GM12873 (cell line): ENCODE measurements around the gene ZBTB7C.

ENCODE experiments used
- TF ChIP-seq, protein P1 (sequence below): IDR thresholded peaks from 2 replicates; pipeline ENCODE4 v1.5.1; 2012; ENCODE audit warnings: low read depth, mild to moderate bottlenecking, moderate library complexity, low read length, control low read depth; ENCODE audit not compliant: insufficient read depth; ENCODE audit errors: missing control alignments

Gene ZBTB7C

DNA sequence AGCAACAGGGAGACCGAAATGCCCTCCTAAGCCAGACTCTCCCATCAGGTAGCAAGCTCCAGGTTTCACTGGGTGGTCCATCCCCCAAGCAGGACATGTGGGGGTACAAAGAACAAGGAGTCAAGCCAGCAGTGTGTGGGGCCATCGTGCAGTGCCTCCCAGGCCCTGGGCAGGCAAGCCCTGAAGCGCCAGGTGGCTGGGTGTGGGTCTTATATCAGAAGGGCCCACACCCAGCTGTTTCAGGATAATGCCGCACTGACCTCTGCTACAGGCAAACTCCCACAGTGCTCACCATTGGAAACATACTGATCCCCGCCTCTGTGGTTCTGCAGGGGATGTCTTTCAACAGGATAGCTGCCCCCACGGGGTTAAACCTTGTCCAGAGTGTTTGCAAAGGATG, 304.5 kb downstream of the ZBTB7C start:
- TF ChIP-seq, protein P1, sequence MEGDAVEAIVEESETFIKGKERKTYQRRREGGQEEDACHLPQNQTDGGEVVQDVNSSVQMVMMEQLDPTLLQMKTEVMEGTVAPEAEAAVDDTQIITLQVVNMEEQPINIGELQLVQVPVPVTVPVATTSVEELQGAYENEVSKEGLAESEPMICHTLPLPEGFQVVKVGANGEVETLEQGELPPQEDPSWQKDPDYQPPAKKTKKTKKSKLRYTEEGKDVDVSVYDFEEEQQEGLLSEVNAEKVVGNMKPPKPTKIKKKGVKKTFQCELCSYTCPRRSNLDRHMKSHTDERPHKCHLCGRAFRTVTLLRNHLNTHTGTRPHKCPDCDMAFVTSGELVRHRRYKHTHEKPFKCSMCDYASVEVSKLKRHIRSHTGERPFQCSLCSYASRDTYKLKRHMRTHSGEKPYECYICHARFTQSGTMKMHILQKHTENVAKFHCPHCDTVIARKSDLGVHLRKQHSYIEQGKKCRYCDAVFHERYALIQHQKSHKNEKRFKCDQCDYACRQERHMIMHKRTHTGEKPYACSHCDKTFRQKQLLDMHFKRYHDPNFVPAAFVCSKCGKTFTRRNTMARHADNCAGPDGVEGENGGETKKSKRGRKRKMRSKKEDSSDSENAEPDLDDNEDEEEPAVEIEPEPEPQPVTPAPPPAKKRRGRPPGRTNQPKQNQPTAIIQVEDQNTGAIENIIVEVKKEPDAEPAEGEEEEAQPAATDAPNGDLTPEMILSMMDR, result no peak

DNA sequence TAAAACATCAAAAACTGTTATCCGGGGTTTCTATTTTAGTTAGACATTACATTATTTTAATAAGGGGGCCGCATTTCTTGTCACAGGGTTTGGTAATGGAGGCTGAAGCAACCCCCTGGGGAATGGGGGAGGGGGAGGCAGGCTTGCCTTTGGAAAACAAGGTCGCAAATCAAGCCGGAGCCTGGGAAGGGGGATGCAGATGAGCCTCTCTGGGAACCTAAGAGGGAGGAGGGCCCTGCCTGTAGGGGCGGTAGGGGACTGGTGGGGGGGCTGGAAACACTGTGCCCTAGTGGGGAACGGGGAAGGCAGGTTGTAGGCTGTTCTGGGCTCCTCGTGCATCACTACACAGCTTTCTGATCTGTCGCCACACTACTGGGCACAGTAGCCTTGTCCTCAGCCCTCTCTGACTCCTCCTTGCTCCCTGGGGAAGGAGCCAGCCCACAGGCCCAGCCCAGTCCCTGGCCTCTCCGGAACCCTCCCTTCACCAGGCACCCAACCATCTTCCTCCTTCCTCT, 308.5 kb downstream of the ZBTB7C start:
- TF ChIP-seq, protein P1, result no peak

DNA sequence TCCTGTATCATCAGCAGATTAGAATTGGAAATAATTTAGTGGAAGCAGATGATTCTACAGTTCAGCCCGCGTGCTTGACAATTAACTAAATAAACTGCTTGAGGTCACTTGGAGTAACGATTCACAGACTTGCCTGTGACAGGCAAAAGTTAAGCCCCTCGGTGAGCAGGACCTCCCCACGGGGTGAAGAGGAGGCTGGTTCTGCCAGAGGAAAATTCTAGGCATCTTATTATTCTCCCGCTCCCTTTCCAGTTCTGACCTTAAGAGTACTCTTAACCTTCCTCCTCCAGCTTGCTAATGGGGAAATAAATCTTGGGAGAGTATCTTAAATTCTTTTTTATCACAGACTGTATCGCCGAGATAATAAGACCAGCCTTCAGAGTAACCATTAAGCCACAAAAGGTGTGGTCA, 309.0 kb downstream of the ZBTB7C start:
- TF ChIP-seq, protein P1, result no peak

DNA sequence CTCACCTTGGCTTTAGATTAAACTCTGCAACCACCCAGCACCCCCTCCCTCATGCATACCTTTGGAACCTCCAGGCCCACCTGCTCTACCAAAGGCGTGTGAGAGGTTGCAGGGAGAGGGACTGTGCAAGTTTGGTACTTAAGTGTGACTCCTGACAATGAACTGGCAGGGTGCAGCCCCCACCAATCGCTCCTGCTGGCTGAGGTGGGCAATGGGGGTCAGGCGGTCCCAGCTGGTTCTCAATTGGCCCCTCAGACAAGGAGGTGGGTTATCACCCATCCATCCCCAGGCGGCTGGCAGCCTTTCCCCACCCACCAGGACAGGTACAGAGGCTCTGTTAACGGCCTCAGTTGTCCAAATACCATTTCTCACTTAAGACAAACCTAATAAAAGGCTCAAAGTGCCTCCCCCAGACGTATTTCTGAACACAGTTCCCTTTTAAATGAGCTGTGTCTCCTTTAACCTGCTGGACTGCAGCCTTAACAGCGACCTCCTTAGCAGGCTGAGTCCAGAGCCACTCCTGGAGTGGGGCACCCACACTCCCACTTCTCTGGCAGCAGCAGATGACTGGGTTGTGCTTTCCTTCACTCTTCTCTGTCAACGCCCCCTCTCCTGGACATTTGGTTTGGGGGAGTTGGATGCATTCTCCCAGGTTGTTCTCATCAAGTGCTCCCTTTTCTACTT, 309.6 kb downstream of the ZBTB7C start:
- TF ChIP-seq, protein P1, result no peak

DNA sequence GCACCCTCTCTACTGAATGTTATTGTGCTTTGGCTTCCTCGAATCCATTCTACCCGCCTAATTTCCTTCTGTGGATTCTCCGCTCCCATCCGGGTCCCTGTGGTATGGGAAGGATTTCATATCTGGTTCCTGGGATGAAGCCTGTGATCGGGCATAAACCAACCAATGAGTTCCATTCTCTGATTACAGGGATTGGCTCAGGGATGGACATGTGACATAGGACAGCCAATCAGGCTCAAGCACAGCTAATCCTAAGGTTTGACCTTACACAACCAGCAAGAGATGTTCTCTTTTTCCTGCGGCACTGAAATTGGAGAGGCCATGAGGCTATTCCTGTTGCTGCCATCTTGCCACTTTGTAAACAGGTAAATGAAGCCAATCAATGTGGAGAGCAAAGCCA, 310.6 kb downstream of the ZBTB7C start:
- TF ChIP-seq, protein P1, result no peak

DNA sequence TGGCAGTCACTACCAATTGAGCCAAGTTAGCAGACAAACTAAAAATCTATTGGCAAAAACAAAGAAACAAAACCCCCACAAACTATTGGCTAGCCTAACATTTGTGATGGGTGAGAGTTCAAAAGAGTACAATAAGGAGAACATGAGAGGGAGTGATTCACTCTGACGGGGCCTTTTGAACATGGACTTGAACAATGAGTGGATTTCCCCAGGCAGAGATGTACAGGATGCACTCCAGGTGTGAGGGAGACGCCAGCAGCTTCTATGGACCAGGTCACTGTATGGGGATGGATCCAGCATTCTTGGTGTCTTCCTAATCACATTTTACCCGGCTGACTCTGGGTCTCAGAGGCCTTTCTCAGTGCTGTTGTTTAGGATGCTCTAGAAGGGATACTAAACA, 311.2 kb downstream of the ZBTB7C start:
- TF ChIP-seq, protein P1, result no peak

DNA sequence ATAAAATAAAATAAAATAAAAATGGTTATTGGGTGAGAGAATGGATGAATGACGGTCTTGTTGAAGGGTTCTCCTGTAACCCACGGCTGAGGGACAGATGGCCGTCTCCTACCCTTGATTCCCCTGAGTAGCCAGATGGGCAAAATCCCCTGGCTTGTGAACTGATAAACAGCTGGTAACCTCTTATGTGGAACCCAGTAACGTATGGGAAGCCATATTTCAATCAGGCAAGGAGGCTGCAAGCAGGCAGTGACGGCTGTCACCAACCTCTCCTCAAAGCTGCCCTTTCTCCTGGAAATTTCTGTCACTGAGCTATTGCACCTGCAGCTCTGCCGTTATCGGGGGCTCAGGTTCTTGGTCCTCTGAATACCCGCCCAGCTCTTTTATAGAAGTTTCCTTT, 313.5 kb downstream of the ZBTB7C start:
- TF ChIP-seq, protein P1, result no peak
